PFSK-1 (cell line): ENCODE data around the gene PLEKHG4B.

Source experiments
- FOXP2 ChIP-seq: optimal IDR thresholded peaks from 2 replicates; pipeline ENCODE3; 2011; ENCODE audit warnings: borderline replicate concordance, control low read depth, inconsistent platforms; ENCODE audit not compliant: insufficient read depth; ENCODE audit errors: extremely low read length, extremely low read depth
- POLR2AphosphoS5 ChIP-seq: IDR thresholded peaks from 2 replicates; pipeline ENCODE4 v1.6.1; 2012; ENCODE audit warnings: low read depth, mild to moderate bottlenecking, control low read depth, low read length, moderate library complexity
- SIN3A ChIP-seq: IDR thresholded peaks from 2 replicates; pipeline ENCODE4 v1.6.1; 2012; ENCODE audit warnings: mild to moderate bottlenecking, low read length, moderate library complexity, borderline replicate concordance; ENCODE audit not compliant: insufficient read depth
- TAF1 ChIP-seq: IDR thresholded peaks from 2 replicates; pipeline ENCODE4 v1.6.1; 2012; ENCODE audit warnings: low read length, control low read depth, borderline replicate concordance; ENCODE audit not compliant: insufficient read depth
- TF ChIP-seq, protein P1 (sequence below), 2 experiments: IDR thresholded peaks; 2 replicates each; pipeline versions ENCODE4 v1.6.1 to v1.8.0; 2011 to 2012; ENCODE audit warnings: low read depth in 2 of 2, low read length in 2 of 2, control low read depth in 1 of 2, inconsistent platforms in 1 of 2, mild to moderate bottlenecking in 1 of 2, moderate library complexity in 1 of 2; ENCODE audit not compliant: insufficient read depth in 1 of 2

Gene PLEKHG4B

GRCh38 chr5:89337-90286 lies 2.4 kb upstream of the PLEKHG4B start:
- TF ChIP-seq POLR2AphosphoS5: no peak
- TF ChIP-seq, protein P1, sequence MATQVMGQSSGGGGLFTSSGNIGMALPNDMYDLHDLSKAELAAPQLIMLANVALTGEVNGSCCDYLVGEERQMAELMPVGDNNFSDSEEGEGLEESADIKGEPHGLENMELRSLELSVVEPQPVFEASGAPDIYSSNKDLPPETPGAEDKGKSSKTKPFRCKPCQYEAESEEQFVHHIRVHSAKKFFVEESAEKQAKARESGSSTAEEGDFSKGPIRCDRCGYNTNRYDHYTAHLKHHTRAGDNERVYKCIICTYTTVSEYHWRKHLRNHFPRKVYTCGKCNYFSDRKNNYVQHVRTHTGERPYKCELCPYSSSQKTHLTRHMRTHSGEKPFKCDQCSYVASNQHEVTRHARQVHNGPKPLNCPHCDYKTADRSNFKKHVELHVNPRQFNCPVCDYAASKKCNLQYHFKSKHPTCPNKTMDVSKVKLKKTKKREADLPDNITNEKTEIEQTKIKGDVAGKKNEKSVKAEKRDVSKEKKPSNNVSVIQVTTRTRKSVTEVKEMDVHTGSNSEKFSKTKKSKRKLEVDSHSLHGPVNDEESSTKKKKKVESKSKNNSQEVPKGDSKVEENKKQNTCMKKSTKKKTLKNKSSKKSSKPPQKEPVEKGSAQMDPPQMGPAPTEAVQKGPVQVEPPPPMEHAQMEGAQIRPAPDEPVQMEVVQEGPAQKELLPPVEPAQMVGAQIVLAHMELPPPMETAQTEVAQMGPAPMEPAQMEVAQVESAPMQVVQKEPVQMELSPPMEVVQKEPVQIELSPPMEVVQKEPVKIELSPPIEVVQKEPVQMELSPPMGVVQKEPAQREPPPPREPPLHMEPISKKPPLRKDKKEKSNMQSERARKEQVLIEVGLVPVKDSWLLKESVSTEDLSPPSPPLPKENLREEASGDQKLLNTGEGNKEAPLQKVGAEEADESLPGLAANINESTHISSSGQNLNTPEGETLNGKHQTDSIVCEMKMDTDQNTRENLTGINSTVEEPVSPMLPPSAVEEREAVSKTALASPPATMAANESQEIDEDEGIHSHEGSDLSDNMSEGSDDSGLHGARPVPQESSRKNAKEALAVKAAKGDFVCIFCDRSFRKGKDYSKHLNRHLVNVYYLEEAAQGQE (IDR thresholded peaks at IDR 0.05; ENCODE audit: insufficient read depth in 1 of 2, low read depth in 2 of 2, low read length in 2 of 2): no peak
- no peak for TF ChIP-seq FOXP2
- no peak for TF ChIP-seq SIN3A
- TF ChIP-seq TAF1: no peak

DNA sequence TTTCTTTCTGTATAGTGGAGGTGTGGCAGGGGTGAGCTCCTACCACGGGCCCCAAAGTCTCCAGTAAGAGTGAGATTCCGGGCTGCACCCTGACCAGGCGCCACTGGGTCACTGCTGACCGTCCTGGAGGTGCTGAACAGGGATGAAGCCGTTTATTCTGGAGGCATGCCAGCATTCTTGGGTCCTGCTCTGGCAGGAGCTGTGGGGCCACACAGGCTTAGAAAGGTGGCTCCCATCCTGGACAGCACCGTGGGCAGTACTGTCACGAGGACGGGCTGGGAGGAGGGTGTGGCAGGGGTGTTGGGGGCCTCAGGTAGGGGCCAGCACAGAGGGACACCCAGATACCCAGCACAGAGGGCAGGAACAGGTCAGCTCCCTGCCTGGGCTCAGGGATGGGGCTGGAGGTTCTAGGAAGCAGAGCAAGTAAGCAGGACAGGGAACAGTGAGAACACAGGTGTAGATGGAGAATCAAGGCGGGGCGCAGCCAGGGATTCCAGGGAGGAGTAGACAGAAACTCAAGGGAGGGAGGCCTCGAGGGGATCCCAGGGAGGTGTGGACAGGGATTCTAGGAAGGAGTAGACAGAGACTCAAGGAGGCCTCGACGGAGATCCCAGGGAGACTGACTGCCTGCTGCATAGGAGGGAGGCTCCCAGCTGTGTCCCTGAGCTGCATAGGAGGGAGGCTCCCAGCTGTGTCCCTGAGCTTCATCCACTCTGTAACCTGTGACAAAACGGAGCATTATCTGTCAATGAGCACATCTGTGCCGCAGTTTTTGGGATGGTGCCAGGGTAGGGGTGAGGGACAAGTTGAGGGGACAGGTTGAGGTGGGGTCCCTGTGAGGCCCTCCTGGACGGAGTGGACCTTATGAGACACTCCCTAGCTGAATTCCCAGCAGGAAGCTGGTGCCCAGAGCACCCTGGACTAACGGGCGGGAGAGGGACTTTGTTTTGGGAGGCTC lies 1.1 kb upstream of the PLEKHG4B start:
- TF ChIP-seq, protein P1 (IDR thresholded peaks at IDR 0.05; ENCODE audit: insufficient read depth in 1 of 2, low read depth in 2 of 2, low read length in 2 of 2): peak; percentile 36 to 72; a peak in 1 of 4 replicates
- TF ChIP-seq FOXP2: no peak

GRCh38 chr5:92401-93220 lies 643 bp downstream of the PLEKHG4B start:
- TF ChIP-seq, protein P1 (IDR thresholded peaks at IDR 0.05; ENCODE audit: insufficient read depth in 1 of 2, low read depth in 2 of 2, low read length in 2 of 2): no peak
- TF ChIP-seq FOXP2 (no peak), TAF1 (no peak), SIN3A (no peak), POLR2AphosphoS5 (no peak)

DNA sequence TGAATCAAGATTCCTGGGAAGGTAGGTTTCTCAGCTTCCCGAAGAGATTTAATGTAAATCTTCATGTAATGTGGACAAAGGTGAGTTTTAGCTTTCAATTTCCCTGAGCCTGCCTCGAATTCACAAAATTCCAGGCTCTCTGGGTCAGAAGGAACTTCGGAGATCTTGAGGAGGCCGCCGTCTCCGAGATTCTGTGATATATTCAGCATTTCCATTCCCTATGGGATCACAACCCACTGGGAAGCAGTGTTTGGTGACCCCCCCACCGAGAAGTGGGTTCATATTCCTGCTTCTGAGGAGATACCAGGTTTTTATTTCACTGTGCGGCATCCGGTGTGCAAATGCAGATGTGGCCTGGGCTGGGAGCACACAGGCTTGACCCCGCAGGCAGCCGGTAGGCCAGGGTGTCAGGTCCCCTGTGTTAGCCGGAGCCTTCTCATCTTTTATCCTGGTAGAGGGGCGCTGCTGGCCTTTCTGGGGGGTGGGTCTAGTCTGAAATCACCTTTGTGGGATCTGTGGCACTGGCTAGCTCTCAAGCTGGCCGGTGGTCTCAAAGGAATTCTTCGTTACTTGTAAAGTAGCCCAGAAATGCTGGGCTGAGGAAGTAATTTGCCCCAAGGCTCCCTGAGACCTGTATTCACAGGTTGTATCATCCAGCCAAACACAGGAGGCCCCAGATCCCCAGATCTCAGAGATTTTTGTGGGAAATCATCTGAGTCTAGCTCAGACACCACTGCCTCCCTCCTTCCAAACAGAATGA lies 1.4 kb downstream of the PLEKHG4B start:
- TF ChIP-seq SIN3A (no peak), TAF1 (no peak), FOXP2 (no peak), POLR2AphosphoS5 (no peak)
- TF ChIP-seq, protein P1 (IDR thresholded peaks at IDR 0.05; ENCODE audit: insufficient read depth in 1 of 2, low read depth in 2 of 2, low read length in 2 of 2): no peak
